ENCODE data around the gene WNT2. TPM values are rescaled to one million over a fixed set of nuclear protein-coding genes. Genes with fewer than 3 reads are reported as not detected.
"Not testable (repeated sequence)": the region's sequence is repeated elsewhere in the genome, so short reads cannot be mapped to it uniquely, and the experiment has no call there.

WNT2 gene
- total and polyA plus RNA-seq, 5 experiments from 2014 or later, result not detected

DNA sequence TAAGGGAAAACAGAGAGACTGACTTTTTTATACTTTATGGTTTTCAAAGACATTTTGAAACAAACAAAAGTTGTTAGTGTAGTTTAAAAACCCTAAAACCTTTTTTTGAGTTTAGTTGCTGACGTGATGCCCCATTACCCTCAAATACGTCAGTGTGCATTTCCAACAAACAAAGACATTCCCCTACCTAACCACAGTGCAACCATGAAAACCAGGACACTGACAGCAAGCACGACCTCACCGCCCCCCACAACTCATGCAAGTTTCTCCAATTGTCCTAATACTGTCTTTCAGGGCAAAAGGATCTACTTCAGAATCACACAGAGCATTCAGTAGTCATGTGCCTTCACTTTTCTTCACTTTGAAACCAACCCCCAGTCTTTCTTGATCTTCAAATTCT lies 75.0 kb downstream of the WNT2 start:
- H3K4me1 Mint-ChIP-seq, result peaks cover 0 to 3% (median 0%) of the 10 kb centered on the region in 4 donors
- POLR2A ChIA-PET, result no interaction called here
- H3K27ac Mint-ChIP-seq, result no peak overlapping the region
- H3K36me3 Mint-ChIP-seq, result no peaks in the 10 kb centered on the region
- H3K9me3 Mint-ChIP-seq, result peaks cover 3 to 19% (median 7%) of the 10 kb centered on the region in 9 donors
- DNase-seq, result no peak
- peaks cover 4 to 22% (median 11%) of the 10 kb centered on the region in 5 donors for H3K27me3 Mint-ChIP-seq
- ATAC-seq, result no peak
- no peak overlapping the region for H3K4me3 Mint-ChIP-seq

DNA sequence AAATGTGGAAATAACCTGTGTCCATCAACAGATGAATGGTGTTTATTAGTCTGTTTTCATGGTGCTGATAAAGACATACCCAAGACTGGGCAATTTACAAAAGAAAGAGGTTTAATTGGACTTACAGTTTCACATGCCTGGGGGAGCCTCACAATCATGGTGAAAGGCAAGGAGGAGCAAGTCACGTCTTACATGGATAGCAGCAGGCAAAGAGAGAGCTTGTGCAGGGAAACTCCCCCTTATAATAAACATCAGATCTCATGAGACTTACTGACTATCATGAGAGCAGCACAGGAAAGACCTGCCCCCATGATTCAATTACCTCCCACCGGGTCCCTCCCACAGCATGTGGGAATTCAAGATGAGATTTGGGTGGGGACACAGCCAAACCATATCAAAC lies 77.2 kb downstream of the WNT2 start:
- H3K4me1 Mint-ChIP-seq, ATAC-seq, H3K4me3 Mint-ChIP-seq, H3K27ac Mint-ChIP-seq, POLR2A ChIA-PET, H3K36me3 Mint-ChIP-seq, DNase-seq: not testable (repeated sequence)
- Mint-ChIP-seq H3K27me3 (peaks cover 9 to 23% (median 12%) of the 10 kb centered on the region in 5 donors), H3K9me3 (peaks cover 3 to 16% (median 5%) of the 10 kb centered on the region in 9 donors)

DNA sequence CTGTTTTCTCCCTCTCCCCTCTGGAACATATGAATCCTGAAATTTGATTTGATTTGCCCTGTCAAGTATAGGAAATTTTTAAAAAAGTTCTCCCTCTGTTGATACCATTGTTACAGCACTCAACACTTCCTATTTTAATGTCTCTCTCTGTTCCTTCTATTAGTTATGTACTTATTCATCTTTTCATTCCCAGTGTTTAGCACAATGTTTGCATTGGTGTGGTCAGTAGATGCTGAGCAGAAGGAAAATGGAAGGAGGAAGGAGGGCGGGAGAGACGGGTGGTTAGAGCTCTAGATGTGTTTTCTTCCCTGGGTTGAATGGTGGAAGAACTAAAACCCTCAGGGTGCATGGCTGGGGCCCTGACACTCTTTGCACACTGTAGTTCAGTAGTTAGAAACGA lies 79.5 kb downstream of the WNT2 start:
- Mint-ChIP-seq H3K9me3 (peaks cover 3 to 16% (median 5%) of the 10 kb centered on the region in 9 donors), H3K27me3 (peaks cover 17 to 36% (median 20%) of the 10 kb centered on the region in 5 donors), H3K4me1 (peaks cover 0 to 2% (median 0%) of the 10 kb centered on the region in 4 donors), H3K36me3 (no peaks in the 10 kb centered on the region), H3K4me3 (no peak overlapping the region), H3K27ac (no peak overlapping the region)
- ATAC-seq (no peak), DNase-seq (no peak)
- POLR2A ChIA-PET, result no interaction called here

DNA sequence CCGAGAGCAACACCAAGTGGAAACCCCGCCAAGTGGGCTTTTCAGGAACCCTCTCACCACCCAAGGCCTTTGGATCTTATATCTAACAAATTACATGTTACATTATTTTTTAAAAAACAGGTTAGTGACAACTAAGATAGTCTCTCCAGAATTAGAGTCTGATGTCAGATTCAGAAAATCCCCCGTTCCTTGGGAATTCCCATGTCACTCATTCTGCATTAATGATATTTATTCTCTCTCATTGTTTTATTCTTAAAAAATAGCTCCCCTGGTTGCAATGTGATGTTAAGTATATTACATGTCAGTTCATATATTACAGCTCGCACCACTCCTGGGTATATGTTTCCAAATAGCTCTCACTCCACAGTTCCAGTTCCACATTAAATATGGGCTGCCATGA lies 81.8 kb downstream of the WNT2 start:
- Mint-ChIP-seq H3K9me3 (peaks cover 2 to 16% (median 7%) of the 10 kb centered on the region in 9 donors), H3K27ac (no peak overlapping the region), H3K36me3 (no peaks in the 10 kb centered on the region), H3K27me3 (peaks cover 17 to 37% (median 24%) of the 10 kb centered on the region in 5 donors), H3K4me3 (no peak overlapping the region), H3K4me1 (peaks cover 0 to 2% (median 0%) of the 10 kb centered on the region in 4 donors)
- POLR2A ChIA-PET, result no interaction called here
- DNase-seq (no peak), ATAC-seq (no peak)

DNA sequence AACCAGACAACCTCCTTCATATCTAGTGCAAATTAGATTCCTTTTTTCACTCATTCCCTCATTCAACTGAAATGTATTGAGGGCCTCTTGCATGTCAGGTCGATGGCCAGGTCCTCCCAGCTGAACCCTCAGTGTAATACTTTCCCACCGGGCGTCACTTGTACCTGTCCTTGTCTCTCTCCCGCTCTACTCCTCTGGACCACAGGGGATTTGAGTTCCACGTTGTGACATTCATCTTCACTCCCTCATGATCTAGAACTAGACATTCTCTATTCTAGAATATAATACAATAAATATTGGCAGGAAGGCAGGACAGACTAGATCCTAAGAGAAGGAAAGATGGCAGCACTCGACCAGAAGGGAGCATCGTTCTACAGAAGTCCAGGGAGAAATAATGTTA lies 83.9 kb downstream of the WNT2 start:
- DNase-seq (no peak), ATAC-seq (no peak)
- Mint-ChIP-seq H3K4me3 (no peak overlapping the region), H3K27me3 (peaks cover 17 to 37% (median 30%) of the 10 kb centered on the region in 5 donors), H3K4me1 (peaks cover 0 to 2% (median 0%) of the 10 kb centered on the region in 4 donors), H3K9me3 (peaks cover 0 to 13% (median 3%) of the 10 kb centered on the region in 9 donors), H3K27ac (peak overlapping the region in 1 of 10 donors; percentile 18), H3K36me3 (no peaks in the 10 kb centered on the region)
- POLR2A ChIA-PET, result no interaction called here

DNA sequence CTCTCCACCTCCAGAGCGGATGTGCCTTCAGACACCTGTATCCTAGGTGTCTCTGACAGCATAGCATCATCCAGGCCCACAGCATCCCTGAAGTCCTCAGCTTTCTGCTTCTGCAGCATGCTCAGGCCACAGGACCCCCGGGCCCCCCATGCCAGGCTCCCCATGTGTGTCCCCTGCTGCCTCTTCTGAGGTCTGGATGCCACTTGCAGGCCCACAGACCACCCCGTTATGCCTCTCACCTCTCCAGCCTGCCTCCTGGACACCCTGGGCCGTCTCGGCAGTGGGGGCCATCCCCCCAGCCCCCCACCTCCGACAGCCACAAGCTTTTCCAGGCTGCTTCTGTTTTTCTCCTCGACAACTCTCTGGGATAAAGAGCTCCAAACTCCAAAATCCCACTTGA lies 84.4 kb downstream of the WNT2 start:
- H3K36me3 Mint-ChIP-seq, result no peaks in the 10 kb centered on the region

DNA sequence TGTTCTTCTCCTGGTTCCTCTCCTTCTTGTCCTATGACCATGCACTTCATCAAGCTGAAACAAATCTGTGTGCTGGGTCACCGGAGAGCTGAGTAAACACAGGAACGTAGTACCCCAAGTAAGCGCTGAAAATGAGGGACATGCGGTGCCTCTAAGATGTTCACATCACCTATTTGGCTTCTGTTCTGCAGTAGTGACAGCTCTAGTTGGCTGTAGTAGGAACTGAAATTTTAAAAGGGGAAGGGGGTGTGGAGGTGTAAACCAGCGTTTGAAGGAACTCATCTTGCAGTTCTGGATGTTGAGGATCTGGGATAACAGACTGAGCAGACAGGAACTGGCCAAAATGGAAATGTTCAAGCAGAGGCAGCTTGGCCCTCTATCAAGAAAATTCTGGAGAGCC lies 85.2 kb downstream of the WNT2 start:
- no peak for ATAC-seq
- Mint-ChIP-seq H3K27ac (no peak overlapping the region), H3K36me3 (no peaks in the 10 kb centered on the region), H3K9me3 (peaks cover 3 to 13% (median 9%) of the 10 kb centered on the region in 9 donors), H3K4me1 (peaks cover 0 to 2% (median 0%) of the 10 kb centered on the region in 4 donors), H3K4me3 (no peak overlapping the region), H3K27me3 (peaks cover 17 to 31% (median 26%) of the 10 kb centered on the region in 5 donors)
- POLR2A ChIA-PET, result no interaction called here
- DNase-seq, result no peak

More for the DNA sequence above, 84.4 kb downstream of the WNT2 start:
- Mint-ChIP-seq H3K9me3 (peaks cover 0 to 13% (median 6%) of the 10 kb centered on the region in 9 donors), H3K4me1 (peaks cover 0 to 2% (median 0%) of the 10 kb centered on the region in 4 donors), H3K27ac (no peak overlapping the region), H3K27me3 (peaks cover 17 to 34% (median 30%) of the 10 kb centered on the region in 5 donors), H3K4me3 (no peak overlapping the region)
- POLR2A ChIA-PET, result no interaction called here
- DNase-seq, result no peak
- no peak for ATAC-seq

DNA sequence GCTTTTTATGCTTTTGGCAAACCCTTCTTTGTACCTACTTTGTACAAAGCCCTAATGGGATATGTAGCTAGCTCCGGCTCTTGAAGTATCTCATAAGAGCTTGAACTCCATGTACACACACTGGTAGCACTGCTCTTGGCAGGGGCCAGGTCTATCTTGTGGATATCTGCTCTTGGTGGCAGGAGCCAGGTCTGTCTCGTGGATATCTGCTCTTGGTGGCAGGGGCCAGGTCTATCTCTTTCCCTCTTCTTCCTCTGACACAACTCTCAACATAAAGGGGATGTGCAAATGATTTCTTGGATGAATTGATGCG lies 91.9 kb downstream of the WNT2 start:
- POLR2A ChIA-PET, result no interaction called here
- Mint-ChIP-seq H3K27me3 (peaks cover 0 to 6% (median 2%) of the 10 kb centered on the region in 5 donors), H3K36me3 (peaks cover 0 to 6% (median 3%) of the 10 kb centered on the region in 3 donors), H3K9me3 (peaks cover 6 to 22% (median 9%) of the 10 kb centered on the region in 9 donors), H3K4me3 (no peak overlapping the region), H3K27ac (no peak overlapping the region), H3K4me1 (no peaks in the 10 kb centered on the region)
- ATAC-seq (no peak), DNase-seq (no peak)

DNA sequence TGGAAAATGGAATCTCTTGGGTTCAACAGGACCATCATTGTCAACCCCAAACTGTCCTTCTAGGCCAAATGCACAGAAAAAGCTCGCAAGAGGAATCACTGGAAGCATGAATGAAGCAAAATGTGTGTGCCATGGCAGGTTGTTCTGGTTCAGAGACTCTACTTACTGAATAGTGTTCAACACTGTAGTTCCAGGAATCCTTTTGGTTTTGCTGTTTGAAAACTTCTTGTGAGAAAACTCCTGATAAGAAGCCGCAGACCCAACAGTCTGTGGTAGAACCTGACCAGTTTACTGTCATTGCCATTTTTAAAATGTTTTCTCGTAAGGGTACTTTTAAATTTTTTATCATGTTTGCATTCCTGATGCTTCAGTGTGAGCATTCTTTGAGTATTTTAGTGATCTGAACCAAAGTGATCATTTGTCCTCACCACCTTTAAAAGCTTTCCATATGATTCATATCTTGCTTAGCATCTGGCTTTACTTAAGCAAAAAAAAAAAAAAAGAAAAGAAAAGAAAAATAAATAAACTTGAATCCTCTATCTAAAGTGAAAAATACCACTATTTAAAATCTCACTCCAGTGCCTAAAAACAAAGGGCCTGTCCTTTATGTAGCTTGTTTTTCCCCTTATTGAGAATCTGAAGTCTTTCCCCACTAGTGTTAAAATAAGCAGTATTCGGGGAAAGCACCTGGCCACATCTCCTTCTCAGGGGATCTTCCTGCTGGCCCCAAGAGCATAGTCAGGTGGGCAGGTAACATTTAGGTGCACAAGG lies 92.4 kb downstream of the WNT2 start:
- POLR2A ChIA-PET, result no interaction called here
- peaks cover 1 to 22% (median 9%) of the 10 kb centered on the region in 9 donors for H3K9me3 Mint-ChIP-seq
- H3K4me1 Mint-ChIP-seq, result no peaks in the 10 kb centered on the region
- H3K27ac Mint-ChIP-seq, result no peak overlapping the region
- DNase-seq (no peak), ATAC-seq (no peak)
- H3K4me3 Mint-ChIP-seq, result no peak overlapping the region
- H3K36me3 Mint-ChIP-seq, result peaks cover 0 to 6% (median 3%) of the 10 kb centered on the region in 3 donors
- H3K27me3 Mint-ChIP-seq, result peaks cover 0 to 2% (median 0%) of the 10 kb centered on the region in 5 donors

DNA sequence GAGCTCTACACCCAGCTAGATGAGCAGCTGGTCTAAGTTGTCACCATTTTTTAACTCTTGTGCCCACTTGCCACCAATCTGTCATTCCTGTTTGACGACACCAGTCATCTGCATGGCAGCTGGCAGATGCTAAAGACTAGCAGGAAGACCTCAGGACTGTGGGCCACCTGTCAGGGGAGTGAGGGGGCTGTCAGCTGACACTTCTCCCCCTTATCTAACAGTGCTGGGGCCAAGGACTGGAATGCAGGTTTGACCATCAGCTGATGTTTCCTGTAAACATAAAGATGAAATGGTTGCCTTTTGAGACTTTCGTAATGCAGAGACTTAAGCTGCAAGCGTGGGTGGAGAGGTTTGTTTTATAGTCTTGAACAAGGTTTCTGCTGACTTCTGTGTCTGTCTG lies 93.5 kb downstream of the WNT2 start:
- Mint-ChIP-seq H3K9me3 (peaks cover 0 to 22% (median 6%) of the 10 kb centered on the region in 9 donors), H3K27me3 (no peaks in the 10 kb centered on the region), H3K4me1 (no peaks in the 10 kb centered on the region), H3K36me3 (peaks cover 0 to 6% (median 3%) of the 10 kb centered on the region in 3 donors), H3K27ac (no peak overlapping the region), H3K4me3 (no peak overlapping the region)
- DNase-seq (no peak), ATAC-seq (no peak)
- POLR2A ChIA-PET, result no interaction called here

DNA sequence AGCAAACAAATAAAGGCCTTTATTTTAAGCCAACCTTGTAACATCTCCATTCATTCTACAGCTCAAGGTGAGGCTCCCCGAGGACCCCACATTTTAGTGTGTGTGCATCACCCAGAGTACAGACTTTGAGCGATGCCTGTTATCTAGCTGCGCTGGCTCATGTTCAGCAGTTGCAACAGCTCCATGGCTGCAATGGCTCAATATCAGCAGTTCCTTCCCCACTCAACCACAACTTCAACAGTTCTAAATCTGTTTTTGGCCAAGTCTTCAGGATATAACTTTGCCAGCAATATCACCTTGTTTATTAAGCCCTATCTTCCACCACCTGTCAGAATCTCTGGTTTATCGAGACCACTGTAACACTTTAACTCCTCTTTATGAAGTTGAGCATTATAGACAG lies 95.8 kb downstream of the WNT2 start:
- H3K36me3 Mint-ChIP-seq, result peaks cover 0 to 9% (median 7%) of the 10 kb centered on the region in 3 donors
- peaks cover 0 to 8% (median 2%) of the 10 kb centered on the region in 9 donors for H3K9me3 Mint-ChIP-seq
- no peaks in the 10 kb centered on the region for H3K27me3 Mint-ChIP-seq
- no peak overlapping the region for H3K4me3 Mint-ChIP-seq
- POLR2A ChIA-PET, result no interaction called here
- DNase-seq (no peak), ATAC-seq (no peak)
- no peak overlapping the region for H3K27ac Mint-ChIP-seq
- H3K4me1 Mint-ChIP-seq, result no peaks in the 10 kb centered on the region

DNA sequence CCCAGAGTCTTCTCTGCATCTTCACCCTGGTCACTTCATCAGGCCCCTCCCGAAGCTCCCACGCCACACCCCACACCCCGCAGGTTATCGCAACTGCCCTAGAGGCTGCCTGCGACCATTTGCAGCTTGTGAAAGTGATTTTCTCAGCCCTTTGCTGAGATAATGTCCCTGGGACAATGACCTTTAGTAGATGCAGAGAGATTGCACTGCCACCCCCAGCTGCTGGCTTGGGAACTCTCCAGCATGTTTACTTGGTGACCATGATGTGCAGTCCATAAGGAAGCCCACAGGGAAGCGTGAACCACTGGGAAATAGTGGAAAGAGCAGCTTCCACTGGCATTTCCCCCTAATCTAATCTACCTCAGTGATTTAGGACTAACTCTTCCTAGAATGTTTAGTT lies 97.3 kb downstream of the WNT2 start:
- ATAC-seq (no peak), DNase-seq (no peak)
- Mint-ChIP-seq H3K27me3 (no peaks in the 10 kb centered on the region), H3K4me3 (no peak overlapping the region), H3K4me1 (no peaks in the 10 kb centered on the region), H3K9me3 (no peaks in the 10 kb centered on the region), H3K27ac (no peak overlapping the region), H3K36me3 (peaks cover 0 to 9% (median 7%) of the 10 kb centered on the region in 3 donors)
- POLR2A ChIA-PET, result no interaction called here
